Stimulated activated naive CD8-positive, alpha-beta T cell treated with anti-CD3 and anti-CD28 coated beads, Interleukin-15, amount 100 ng/mL, for 72 hours (primary cell): ENCODE measurements around the gene SSBP4.
A peak's percentile ranks its signal among the peaks of the same experiment; 100 is the strongest.

ENCODE experiments used
- ATAC-seq: fragments of 150-1000 bp; cut with Tn5 transposase; 2 replicates; pipeline ENCODE4 v1.10.0; 2021; ENCODE audit warnings: mild to moderate bottlenecking, moderate library complexity
- DNase-seq, 2 donors: peaks; one replicate each; pipeline ENCODE4 v3.0.0; 2021 to 2022
- H3K27ac Mint-ChIP-seq, 2 donors: one replicate each; pipeline ENCODE4 v1.8.0; 2022; ENCODE audit warnings: mild to moderate bottlenecking in 2 of 2, mixed read lengths in 2 of 2, moderate library complexity in 2 of 2
- H3K27me3 Mint-ChIP-seq: one replicate; pipeline ENCODE4 v1.8.0; 2022; ENCODE audit warnings: mixed read lengths
- H3K4me1 Mint-ChIP-seq: one replicate; pipeline ENCODE4 v1.8.0; 2022; ENCODE audit warnings: mild to moderate bottlenecking, mixed read lengths
- H3K4me3 Mint-ChIP-seq, 2 donors: one replicate each; pipeline ENCODE4 v1.8.0; 2022; ENCODE audit warnings: mild to moderate bottlenecking in 2 of 2, mixed read lengths in 2 of 2, moderate library complexity in 1 of 2
- H3K9me3 Mint-ChIP-seq, 2 donors: one replicate each; pipeline ENCODE4 v1.8.0; 2022; ENCODE audit warnings: mixed read lengths in 2 of 2

Gene SSBP4

GRCh38 chr19:18473003-18473705 is 54.0 kb downstream of the SSBP4 start:
- peak overlapping the region; percentile 59 to 77 for H3K27ac Mint-ChIP-seq
- no peaks in the 10 kb centered on the region for H3K27me3 Mint-ChIP-seq
- no peak overlapping the region for H3K4me3 Mint-ChIP-seq
- peaks cover 65% of the 10 kb centered on the region for H3K4me1 Mint-ChIP-seq
- H3K9me3 Mint-ChIP-seq = no peaks in the 10 kb centered on the region
- ATAC-seq = no peak
- no peak for DNase-seq

DNA sequence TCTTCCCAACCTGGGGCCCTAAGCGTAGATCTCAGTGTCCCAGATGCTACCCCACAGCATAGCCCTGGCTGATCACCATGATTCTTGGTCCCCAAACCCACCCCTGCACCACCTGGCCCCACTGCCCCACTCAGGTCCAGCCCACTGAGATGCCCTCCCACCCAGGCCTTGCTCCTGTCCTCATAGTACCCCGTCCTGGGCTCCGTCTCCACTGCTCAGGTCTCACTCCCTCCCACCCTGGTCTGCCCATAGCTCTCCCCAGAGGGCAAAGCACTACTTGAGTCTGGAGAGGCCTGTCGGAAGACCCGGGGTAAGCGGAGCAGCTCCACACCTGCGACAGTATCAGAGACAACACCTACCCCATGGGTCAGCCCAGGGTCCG is 54.5 kb downstream of the SSBP4 start:
- H3K4me3 Mint-ChIP-seq = no peak overlapping the region
- peaks cover 65% of the 10 kb centered on the region for H3K4me1 Mint-ChIP-seq
- H3K9me3 Mint-ChIP-seq = no peaks in the 10 kb centered on the region
- no peaks in the 10 kb centered on the region for H3K27me3 Mint-ChIP-seq
- DNase-seq = no peak
- ATAC-seq = no peak
- H3K27ac Mint-ChIP-seq = peak overlapping the region; percentile 59 to 77

GRCh38 chr19:18474366-18474887 is 55.2 kb downstream of the SSBP4 start:
- peaks cover 70% of the 10 kb centered on the region for H3K4me1 Mint-ChIP-seq

DNA sequence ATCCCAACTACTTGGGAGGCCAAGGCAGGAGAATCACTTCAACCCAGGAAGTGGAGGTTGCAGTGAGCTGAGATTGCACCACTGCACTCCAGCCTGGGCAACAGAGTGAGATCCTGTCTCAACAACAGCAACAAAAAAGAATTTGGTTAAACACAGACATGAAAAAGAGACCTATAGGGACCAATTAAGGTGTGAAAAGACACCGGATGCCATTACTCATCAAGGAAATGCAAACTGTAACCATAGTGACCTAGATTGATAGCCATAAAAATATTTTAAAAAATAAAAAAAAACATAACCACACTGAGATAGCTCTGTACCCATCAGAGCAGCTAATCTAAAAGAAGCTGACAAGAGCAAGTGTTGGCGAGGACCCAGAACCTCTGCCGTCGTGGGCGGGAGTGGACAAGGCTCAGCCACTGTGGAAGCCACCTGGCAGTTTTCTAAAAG is 55.8 kb downstream of the SSBP4 start:
- Mint-ChIP-seq H3K27me3 (no peaks in the 10 kb centered on the region), H3K27ac (peak overlapping the region; percentile 75 to 90), H3K4me3 (no peak overlapping the region), H3K9me3 (no peaks in the 10 kb centered on the region), H3K4me1 (peaks cover 70% of the 10 kb centered on the region)
- ATAC-seq = peak; percentile 26
- DNase-seq = no peak

More at GRCh38 chr19:18474366-18474887, 55.2 kb downstream of the SSBP4 start:
- ATAC-seq = no peak
- DNase-seq = no peak
- H3K27me3 Mint-ChIP-seq = no peaks in the 10 kb centered on the region
- no peak overlapping the region for H3K4me3 Mint-ChIP-seq
- H3K9me3 Mint-ChIP-seq = no peaks in the 10 kb centered on the region
- peak overlapping the region; percentile 14 to 76 for H3K27ac Mint-ChIP-seq

DNA sequence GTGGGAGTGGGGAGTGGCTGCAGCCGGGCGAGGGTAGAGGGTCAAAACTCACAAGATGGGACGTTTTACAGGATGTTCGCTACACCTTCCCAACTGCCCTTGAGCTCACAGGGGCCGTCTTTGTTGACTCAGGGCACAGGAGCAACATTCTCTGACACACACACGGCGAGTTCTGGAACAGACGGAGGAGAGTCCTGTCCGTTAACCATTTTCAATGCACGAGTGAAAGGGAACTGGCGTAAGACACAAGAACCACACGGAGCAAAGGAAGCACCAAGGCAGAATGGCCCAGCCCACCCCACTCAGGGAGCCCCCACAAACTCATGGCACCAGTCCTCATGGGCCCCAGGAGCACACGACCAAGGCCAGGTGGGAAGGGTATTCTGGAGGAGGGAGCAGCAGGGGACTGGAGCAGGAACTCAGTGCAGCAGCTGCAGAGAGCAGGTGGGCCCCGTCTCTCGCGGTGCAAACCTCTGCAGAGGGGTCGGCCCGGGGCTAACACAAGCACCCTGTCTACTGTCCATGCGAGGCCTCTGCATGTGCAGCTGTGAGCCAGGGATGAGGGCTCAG is 56.6 kb downstream of the SSBP4 start:
- no peak for DNase-seq
- Mint-ChIP-seq H3K27ac (peak overlapping the region in 1 of 2 donors; percentile 90), H3K9me3 (no peaks in the 10 kb centered on the region), H3K4me1 (peaks cover 70% of the 10 kb centered on the region), H3K27me3 (no peaks in the 10 kb centered on the region), H3K4me3 (no peak overlapping the region)
- no peak for ATAC-seq

- ATAC-seq (no peak), DNase-seq (no peak)
- no peaks in the 10 kb centered on the region for H3K27me3 Mint-ChIP-seq
- no peak overlapping the region for H3K4me3 Mint-ChIP-seq
- H3K27ac Mint-ChIP-seq = peak overlapping the region; percentile 16 to 42
- peaks cover 78% of the 10 kb centered on the region for H3K4me1 Mint-ChIP-seq
- no peaks in the 10 kb centered on the region for H3K9me3 Mint-ChIP-seq
Measured at GRCh38 chr19:18476507-18477041, 57.4 kb downstream of the SSBP4 start.

DNA sequence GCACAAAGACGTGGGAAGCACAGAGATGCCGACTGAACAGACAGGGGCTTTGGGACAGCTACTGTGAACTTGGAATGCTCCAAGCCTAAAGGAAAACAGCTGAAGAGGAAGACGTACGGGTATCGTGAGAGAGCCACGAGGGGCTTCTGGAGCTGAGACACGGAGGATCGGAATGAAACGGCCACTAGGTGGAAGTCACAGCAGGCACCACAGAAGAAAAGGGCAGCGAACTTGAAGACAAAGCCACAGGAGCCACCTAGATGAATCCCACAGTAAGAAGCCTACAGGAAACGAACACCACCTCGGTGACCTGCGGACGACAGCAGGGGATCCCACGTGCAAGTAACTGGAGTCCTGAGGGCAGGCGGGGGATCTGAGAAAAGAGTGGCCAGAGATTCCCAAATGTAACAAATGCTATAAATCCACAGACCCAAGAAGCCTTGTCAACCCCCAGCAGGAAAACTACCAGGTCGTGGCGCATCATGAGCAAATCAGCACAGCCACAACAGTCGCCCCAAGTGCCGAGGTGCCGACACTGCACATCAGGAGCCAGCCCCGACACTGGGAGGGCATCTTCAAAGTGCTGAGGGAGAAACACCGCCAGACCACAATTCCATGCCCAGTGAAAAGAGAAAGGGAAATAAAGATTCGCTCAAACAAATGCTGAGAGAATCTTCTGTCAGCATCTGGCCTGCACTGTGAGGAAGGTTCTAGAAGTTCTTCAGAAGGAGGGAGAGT is 58.0 kb downstream of the SSBP4 start:
- no peaks in the 10 kb centered on the region for H3K27me3 Mint-ChIP-seq
- H3K27ac Mint-ChIP-seq = peak overlapping the region; percentile 91 to 97
- DNase-seq (no peak), ATAC-seq (no peak)
- peaks cover 84% of the 10 kb centered on the region for H3K4me1 Mint-ChIP-seq
- no peak overlapping the region for H3K4me3 Mint-ChIP-seq
- no peaks in the 10 kb centered on the region for H3K9me3 Mint-ChIP-seq

DNA sequence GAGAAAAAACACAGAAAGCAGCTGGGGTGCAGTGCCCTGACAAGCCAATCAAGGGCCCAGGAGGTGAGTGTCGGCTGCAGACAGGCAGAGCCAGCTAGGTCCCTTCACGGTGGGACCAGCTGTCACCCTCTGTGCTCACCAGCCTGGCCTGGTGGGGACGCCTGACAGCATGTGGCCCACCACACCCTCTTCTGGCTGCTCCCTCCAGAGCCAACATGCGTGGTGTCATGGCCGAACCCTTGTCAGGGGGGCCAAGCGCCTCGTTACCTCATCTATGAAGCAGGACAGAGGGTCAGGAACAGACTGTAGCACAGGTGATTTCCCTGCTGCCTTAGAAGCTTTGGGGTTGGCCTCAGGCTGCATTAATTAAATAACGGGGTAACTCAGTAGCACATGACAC is 58.8 kb downstream of the SSBP4 start:
- H3K4me3 Mint-ChIP-seq = no peak overlapping the region
- H3K4me1 Mint-ChIP-seq = peaks cover 92% of the 10 kb centered on the region
- DNase-seq (no peak), ATAC-seq (no peak)
- no peaks in the 10 kb centered on the region for H3K9me3 Mint-ChIP-seq
- no peaks in the 10 kb centered on the region for H3K27me3 Mint-ChIP-seq
- peak overlapping the region; percentile 97 for H3K27ac Mint-ChIP-seq

DNA sequence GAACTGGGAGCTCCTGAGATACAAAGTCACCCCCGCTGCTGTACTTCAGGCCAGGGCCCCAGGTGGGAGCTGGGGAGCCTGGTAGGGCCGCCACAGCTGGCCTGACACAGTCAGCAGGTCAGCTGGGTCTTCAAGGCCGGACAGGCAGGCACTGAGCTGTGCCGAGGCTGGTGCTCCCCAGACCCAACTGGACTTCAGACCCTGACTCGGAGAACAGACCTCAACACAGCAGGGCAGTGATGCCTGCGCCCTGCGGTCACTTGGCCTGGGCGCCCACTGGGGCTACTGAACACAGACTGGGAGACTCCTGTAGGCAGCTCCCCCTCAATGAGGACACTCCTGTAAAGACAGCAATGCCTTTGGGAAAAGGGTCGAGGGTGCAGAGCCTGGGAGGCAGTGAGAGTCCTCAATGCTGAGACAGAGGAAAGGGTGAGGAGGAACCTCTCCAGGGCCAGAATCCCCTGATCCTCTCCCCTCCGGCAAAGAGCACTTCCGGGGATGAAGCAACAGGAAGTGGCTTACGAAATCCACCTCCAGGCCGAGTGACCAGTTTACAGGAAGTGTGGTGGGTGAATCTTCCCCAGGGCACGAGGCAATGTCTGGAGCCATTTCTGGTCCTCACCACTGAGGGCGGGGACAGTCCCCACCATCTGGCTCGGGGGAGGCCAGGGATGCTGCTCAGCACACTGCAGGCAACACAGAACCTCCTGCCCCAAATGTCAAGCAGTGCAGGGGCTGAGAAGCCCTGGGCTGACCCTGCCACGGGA is 59.5 kb downstream of the SSBP4 start:
- H3K27ac Mint-ChIP-seq = peak overlapping the region; percentile 97

DNA sequence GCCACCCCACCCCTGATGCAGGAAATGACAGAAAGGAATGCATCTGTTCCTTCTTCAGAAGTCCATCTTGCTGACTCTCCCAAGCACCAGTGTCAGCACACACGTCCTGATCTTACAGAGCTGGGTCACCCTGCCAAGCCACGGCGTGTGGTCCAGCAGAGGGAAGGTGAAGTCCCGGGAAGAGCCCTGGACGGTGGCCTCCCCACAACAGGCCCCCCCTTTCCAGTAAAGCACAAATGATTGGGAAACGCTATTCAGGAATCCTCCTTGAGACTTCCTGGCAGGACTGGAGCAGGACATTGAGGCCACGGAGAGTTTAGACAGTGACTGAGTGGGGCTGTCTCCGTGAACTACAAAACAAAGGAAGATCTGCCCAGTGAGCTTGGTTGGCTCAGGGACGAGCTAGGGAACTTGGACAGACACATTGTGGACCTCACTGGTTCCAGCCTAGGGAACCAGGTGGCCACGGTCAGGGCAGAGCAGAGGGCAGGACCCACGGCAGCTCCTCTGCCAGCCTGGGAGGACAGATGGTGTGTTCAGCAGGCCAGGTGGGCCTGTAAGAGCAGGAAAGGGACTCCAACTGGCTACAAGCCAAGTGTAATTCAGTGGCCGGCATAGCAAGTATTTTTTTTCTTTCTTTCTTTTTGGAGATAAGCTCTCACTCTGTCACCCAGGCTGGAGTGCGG is 61.0 kb downstream of the SSBP4 start:
- H3K4me3 Mint-ChIP-seq = peak overlapping the region; percentile 86 to 92
- no peak for ATAC-seq
- H3K27me3 Mint-ChIP-seq = no peaks in the 10 kb centered on the region
- H3K4me1 Mint-ChIP-seq = peaks cover 95% of the 10 kb centered on the region
- H3K27ac Mint-ChIP-seq = peak overlapping the region; percentile 97
- DNase-seq = no peak
- H3K9me3 Mint-ChIP-seq = no peaks in the 10 kb centered on the region

More for the DNA sequence above, 59.5 kb downstream of the SSBP4 start:
- ATAC-seq (peak; percentile 99), DNase-seq (peak; percentile 59 to 92)
- Mint-ChIP-seq H3K9me3 (no peaks in the 10 kb centered on the region), H3K4me3 (peak overlapping the region; percentile 86 to 92), H3K4me1 (peaks cover 97% of the 10 kb centered on the region), H3K27me3 (no peaks in the 10 kb centered on the region)

- no peak for ATAC-seq
Measured at GRCh38 chr19:18481505-18482222, 62.5 kb downstream of the SSBP4 start.

DNA sequence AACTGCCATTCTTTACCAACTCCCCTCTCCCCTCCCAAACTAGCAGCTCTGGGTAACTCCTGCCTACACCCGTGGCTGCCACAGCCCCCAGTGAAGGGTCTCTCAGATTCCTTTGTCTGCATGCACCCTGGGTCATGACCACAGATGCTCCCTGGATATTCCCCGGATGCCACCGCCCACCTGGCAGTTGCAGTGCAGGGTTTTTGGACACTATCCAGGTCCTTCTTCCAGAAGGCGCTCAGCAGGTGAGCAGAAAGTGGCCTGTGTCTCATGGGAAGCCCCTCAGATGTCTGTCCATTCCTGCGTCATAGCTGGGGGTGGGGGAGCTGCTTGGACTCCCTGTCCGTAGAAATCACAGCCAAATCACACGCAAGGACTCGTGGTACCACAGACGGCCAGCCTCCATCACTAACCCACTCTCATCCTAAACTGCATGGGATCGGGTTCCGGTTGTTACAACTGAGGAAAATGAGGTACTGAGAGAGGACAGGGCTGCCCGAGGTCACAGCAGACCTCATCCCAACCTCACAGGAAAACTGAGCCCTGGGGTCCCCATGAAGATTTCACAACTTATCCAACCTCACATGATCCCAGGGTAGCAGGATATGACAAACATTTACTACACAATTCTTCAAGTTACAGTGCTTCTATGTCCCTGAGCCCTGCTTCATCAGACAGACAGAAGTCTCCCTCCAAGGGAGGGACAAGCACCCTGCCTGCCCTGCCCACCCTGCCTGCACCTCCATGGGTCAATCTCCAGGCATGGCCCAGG is 64.1 kb downstream of the SSBP4 start:
- H3K9me3 Mint-ChIP-seq = no peaks in the 10 kb centered on the region
- H3K4me1 Mint-ChIP-seq = peaks cover 98% of the 10 kb centered on the region
- ATAC-seq (no peak), DNase-seq (no peak)
- peak overlapping the region; percentile 86 to 92 for H3K27ac Mint-ChIP-seq
- no peaks in the 10 kb centered on the region for H3K27me3 Mint-ChIP-seq
- H3K4me3 Mint-ChIP-seq = peak overlapping the region in 1 of 2 donors; percentile 5

More at GRCh38 chr19:18481505-18482222, 62.5 kb downstream of the SSBP4 start:
- Mint-ChIP-seq H3K27me3 (no peaks in the 10 kb centered on the region), H3K4me3 (peak overlapping the region in 1 of 2 donors; percentile 53), H3K9me3 (no peaks in the 10 kb centered on the region), H3K4me1 (peaks cover 98% of the 10 kb centered on the region), H3K27ac (peak overlapping the region in 1 of 2 donors; percentile 89)
- no peak for DNase-seq
